Breast epithelium (tissue), 3 donors: ENCODE results near the gene ENDOV.

ENCODE experiments used
- CTCF ChIP-seq, 3 donors: fragments of 450-650 bp; IDR thresholded peaks; one replicate each; pipeline ENCODE4 v1.5.1; 2016 to 2017; ENCODE audit warnings: antibody characterized with exemption in 3 of 3, mild to moderate bottlenecking in 3 of 3, moderate library complexity in 3 of 3
- POLR2A ChIP-seq: fragments of 450-650 bp; IDR thresholded peaks from one replicate; pipeline ENCODE4 v1.6.1; 2016; ENCODE audit warnings: antibody characterized with exemption, mild to moderate bottlenecking, moderate library complexity

GRCh38 chr17:80457236-80457856, 42.4 kb downstream of the ENDOV start:
- TF ChIP-seq CTCF (IDR thresholded peaks at IDR 0.05) (no peak), POLR2A (no peak)
